SU-DHL-6 (cell line): ENCODE data around the gene ZNF687.

Experiments used
- H2AFZ ChIP-seq: fragments of 200-600 bp; sonication (generic); 2 replicates; pipeline ENCODE4 v1.6.1; 2014; ENCODE audit warnings: low read depth, mild to moderate bottlenecking, moderate library complexity, mixed read lengths, antibody characterized with exemption, low read length; ENCODE audit not compliant: severe bottlenecking
- H3F3A ChIP-seq: fragments of 200-600 bp; shearing (Covaris generic); 2 replicates; pipeline ENCODE4 v1.6.0; 2016; ENCODE audit warnings: antibody characterized with exemption, mild to moderate bottlenecking; ENCODE audit not compliant: insufficient read depth
- H3K27ac ChIP-seq: fragments of 200-600 bp; sonication (generic); 2 replicates; pipeline ENCODE4 v1.5.1; 2016; ENCODE audit warnings: low read depth, mild to moderate bottlenecking, low read length, moderate library complexity, mixed read lengths
- H3K27me3 ChIP-seq: fragments of 200-600 bp; sonication (generic), shearing (Covaris generic); 2 replicates; pipeline ENCODE4 v1.6.0; 2014; ENCODE audit warnings: mild to moderate bottlenecking, low read length
- H3K36me3 ChIP-seq: fragments of 200-600 bp; sonication (generic); 2 replicates; pipeline ENCODE4 v1.6.1; 2014; ENCODE audit warnings: mild to moderate bottlenecking, low read length, mixed read lengths
- H3K4me2 ChIP-seq: fragments of 300-600, 200-600 bp; shearing (Covaris generic), sonication (generic); 2 replicates; pipeline ENCODE4 v1.6.0; 2014; ENCODE audit warnings: low read length, low read depth, mild to moderate bottlenecking; ENCODE audit not compliant: poor library complexity, severe bottlenecking
- H3K4me3 ChIP-seq: fragments of 200-600 bp; sonication (generic); 2 replicates; pipeline ENCODE4 v1.5.1; 2014; ENCODE audit warnings: antibody characterized with exemption, low read length, mild to moderate bottlenecking, mixed read lengths; ENCODE audit not compliant: insufficient read depth, poor library complexity, severe bottlenecking
- H3K79me2 ChIP-seq: fragments of 200-600 bp; sonication (generic); 2 replicates; pipeline ENCODE4 v1.6.1; 2014; ENCODE audit warnings: mild to moderate bottlenecking, low read length, moderate library complexity; ENCODE audit not compliant: insufficient read depth
- H3K9ac ChIP-seq: fragments of 200-600 bp; sonication (generic); 2 replicates; pipeline ENCODE4 v1.7.0; 2014; ENCODE audit warnings: mild to moderate bottlenecking, low read length
- H3K9me2 ChIP-seq: fragments of 200-600 bp; sonication (generic); replicated peaks from 2 replicates; pipeline ENCODE4 v1.6.1; 2014; ENCODE audit warnings: low read length; ENCODE audit not compliant: insufficient read depth
- H3K9me3 ChIP-seq: fragments of 200-600 bp; sonication (generic); 2 replicates; pipeline ENCODE4 v1.6.1; 2014; ENCODE audit warnings: low read length, mixed read lengths; ENCODE audit not compliant: insufficient read depth
- H4K20me1 ChIP-seq: fragments of 200-600 bp; sonication (generic); 2 replicates; pipeline ENCODE4 v1.6.1; 2014; ENCODE audit warnings: low read depth, mild to moderate bottlenecking, antibody characterized with exemption, low read length, moderate library complexity, mixed read lengths
- CTCF ChIP-seq: fragments of 200-600 bp; sonication (generic); IDR thresholded peaks from one replicate; pipeline ENCODE4 v1.5.1; 2017; ENCODE audit warnings: antibody characterized with exemption, mild to moderate bottlenecking, low read length, moderate library complexity; ENCODE audit not compliant: insufficient read depth, poor library complexity, severe bottlenecking
- EZH2phosphoT487 ChIP-seq: fragments of 200-600 bp; sonication (generic), shearing (Covaris generic); conservative IDR thresholded peaks from 2 replicates; pipeline ENCODE4 v1.6.1; 2018; ENCODE audit warnings: mild to moderate bottlenecking, antibody characterized with exemption, low read length, moderate library complexity, mixed read lengths

Gene ZNF687

GRCh38 chr1:151282883-151283725, 1.0 kb downstream of the ZNF687 start:
- Histone ChIP-seq H4K20me1 (no peaks in the 10 kb centered on the region; the same call in 1 of the 2 replicates), H2AFZ (no peak overlapping the region), H3K79me2 (peaks cover 27% of the 10 kb centered on the region)

GRCh38 chr1:151284013-151284577, 2.0 kb downstream of the ZNF687 start:
- Histone ChIP-seq H3F3A (peaks cover 8% of the 10 kb centered on the region), H3K4me3 (no peak overlapping the region), H3K36me3 (no peaks in the 10 kb centered on the region), H3K9ac (peak overlapping the region; percentile 74; the same call in 1 of the 2 replicates), H3K4me2 (peak overlapping the region; percentile 87), H4K20me1 (no peaks in the 10 kb centered on the region; the same call in 1 of the 2 replicates), H3K9me2 (no peaks in the 10 kb centered on the region), H3K9me3 (no peaks in the 10 kb centered on the region), H3K27ac (no peak overlapping the region), H3K79me2 (peaks cover 27% of the 10 kb centered on the region), H3K27me3 (no peaks in the 10 kb centered on the region), H2AFZ (no peak overlapping the region)
- TF ChIP-seq CTCF: no peak
- no peak for TF ChIP-seq EZH2phosphoT487

More at GRCh38 chr1:151282883-151283725, 1.0 kb downstream of the ZNF687 start:
- Histone ChIP-seq H3K4me3 (peak overlapping the region; percentile 92), H3F3A (peaks cover 8% of the 10 kb centered on the region), H3K36me3 (no peaks in the 10 kb centered on the region), H3K9ac (peak overlapping the region; percentile 74), H3K4me2 (peak overlapping the region; percentile 87), H3K27me3 (no peaks in the 10 kb centered on the region), H3K27ac (peak overlapping the region; percentile 73), H3K9me2 (no peaks in the 10 kb centered on the region), H3K9me3 (no peaks in the 10 kb centered on the region)
- no peak for TF ChIP-seq CTCF
- TF ChIP-seq EZH2phosphoT487: no peak

GRCh38 chr1:151286619-151287340, 4.7 kb downstream of the ZNF687 start:
- peaks cover 27% of the 10 kb centered on the region for H3K79me2 ChIP-seq
- H3K4me3 ChIP-seq: no peak overlapping the region
- no peak overlapping the region for H2AFZ ChIP-seq
- no peak overlapping the region for H3K27ac ChIP-seq
- no peaks in the 10 kb centered on the region; the same call in 1 of the 2 replicates for H4K20me1 ChIP-seq
- no peak overlapping the region for H3K4me2 ChIP-seq
- TF ChIP-seq CTCF (no peak), EZH2phosphoT487 (no peak)
- H3K36me3 ChIP-seq: no peaks in the 10 kb centered on the region; the same call in 1 of the 2 replicates
- H3F3A ChIP-seq: no peaks in the 10 kb centered on the region
- H3K9me3 ChIP-seq: no peaks in the 10 kb centered on the region
- H3K9ac ChIP-seq: no peak overlapping the region
- no peaks in the 10 kb centered on the region for H3K9me2 ChIP-seq
- H3K27me3 ChIP-seq: no peaks in the 10 kb centered on the region
